Neural crest cell (in vitro differentiated cells): ENCODE data around the gene PRKCE. TPM values are rescaled to one million over a fixed set of nuclear protein-coding genes. Genes with fewer than 3 reads are reported as not detected.

Experiments
- DNase-seq: peaks from one replicate; pipeline ENCODE4 v3.0.0; 2021; ENCODE audit warnings: low read depth, mixed read lengths, low spot score
- H3K27ac Mint-ChIP-seq: one replicate; pipeline ENCODE4 v1.8.0; 2021; ENCODE audit warnings: mild to moderate bottlenecking, mixed read lengths; ENCODE audit not compliant: unreplicated experiment
- H3K27me3 Mint-ChIP-seq: 2 replicates; pipeline ENCODE4 v1.8.0; 2021; ENCODE audit warnings: low read depth, mild to moderate bottlenecking, mixed read lengths
- H3K36me3 Mint-ChIP-seq: 2 replicates; pipeline ENCODE4 v1.8.0; 2021; ENCODE audit warnings: low read depth, mild to moderate bottlenecking, mixed read lengths
- H3K4me1 Mint-ChIP-seq: 2 replicates; pipeline ENCODE4 v1.8.0; 2021; ENCODE audit warnings: mixed read lengths
- H3K4me3 Mint-ChIP-seq: one replicate; pipeline ENCODE4 v1.8.0; 2021; ENCODE audit warnings: mild to moderate bottlenecking, mixed read lengths
- H3K9me3 Mint-ChIP-seq: 2 replicates; pipeline ENCODE4 v1.8.0; 2021; ENCODE audit warnings: mixed read lengths
- total RNA-seq: library from RNA; stranded (reverse); gene quantifications from 2 replicates; pipeline ENCODE4 v1.2.1, GENCODE V29; 2021
- TF ChIP-seq, protein P1 (sequence below): fragments of 200-600 bp; sonication (generic); conservative IDR thresholded peaks from 2 replicates; pipeline ENCODE4 v1.5.0; 2021; ENCODE audit warnings: antibody characterized with exemption, mild to moderate bottlenecking

The PRKCE gene
- total RNA-seq, 1 donor from 2014 or later: 15.6 TPM

- Mint-ChIP-seq H3K4me1 (no peaks in the 10 kb centered on the region), H3K27ac (no peak overlapping the region), H3K27me3 (no peaks in the 10 kb centered on the region), H3K9me3 (no peaks in the 10 kb centered on the region), H3K36me3 (no peaks in the 10 kb centered on the region), H3K4me3 (no peak overlapping the region)
- DNase-seq: no peak
- TF ChIP-seq, protein P1, sequence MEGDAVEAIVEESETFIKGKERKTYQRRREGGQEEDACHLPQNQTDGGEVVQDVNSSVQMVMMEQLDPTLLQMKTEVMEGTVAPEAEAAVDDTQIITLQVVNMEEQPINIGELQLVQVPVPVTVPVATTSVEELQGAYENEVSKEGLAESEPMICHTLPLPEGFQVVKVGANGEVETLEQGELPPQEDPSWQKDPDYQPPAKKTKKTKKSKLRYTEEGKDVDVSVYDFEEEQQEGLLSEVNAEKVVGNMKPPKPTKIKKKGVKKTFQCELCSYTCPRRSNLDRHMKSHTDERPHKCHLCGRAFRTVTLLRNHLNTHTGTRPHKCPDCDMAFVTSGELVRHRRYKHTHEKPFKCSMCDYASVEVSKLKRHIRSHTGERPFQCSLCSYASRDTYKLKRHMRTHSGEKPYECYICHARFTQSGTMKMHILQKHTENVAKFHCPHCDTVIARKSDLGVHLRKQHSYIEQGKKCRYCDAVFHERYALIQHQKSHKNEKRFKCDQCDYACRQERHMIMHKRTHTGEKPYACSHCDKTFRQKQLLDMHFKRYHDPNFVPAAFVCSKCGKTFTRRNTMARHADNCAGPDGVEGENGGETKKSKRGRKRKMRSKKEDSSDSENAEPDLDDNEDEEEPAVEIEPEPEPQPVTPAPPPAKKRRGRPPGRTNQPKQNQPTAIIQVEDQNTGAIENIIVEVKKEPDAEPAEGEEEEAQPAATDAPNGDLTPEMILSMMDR: no peak
These were observed 330.6 kb downstream of the PRKCE start for GRCh38 chr2:45982096-45982495.

GRCh38 chr2:45983213-45983612 lies 331.7 kb downstream of the PRKCE start:
- H3K9me3 Mint-ChIP-seq: no peaks in the 10 kb centered on the region
- H3K4me3 Mint-ChIP-seq: no peak overlapping the region
- no peaks in the 10 kb centered on the region for H3K36me3 Mint-ChIP-seq
- DNase-seq: no peak
- H3K27ac Mint-ChIP-seq: no peak overlapping the region
- H3K4me1 Mint-ChIP-seq: no peaks in the 10 kb centered on the region
- TF ChIP-seq, protein P1: no peak
- no peaks in the 10 kb centered on the region for H3K27me3 Mint-ChIP-seq

DNA sequence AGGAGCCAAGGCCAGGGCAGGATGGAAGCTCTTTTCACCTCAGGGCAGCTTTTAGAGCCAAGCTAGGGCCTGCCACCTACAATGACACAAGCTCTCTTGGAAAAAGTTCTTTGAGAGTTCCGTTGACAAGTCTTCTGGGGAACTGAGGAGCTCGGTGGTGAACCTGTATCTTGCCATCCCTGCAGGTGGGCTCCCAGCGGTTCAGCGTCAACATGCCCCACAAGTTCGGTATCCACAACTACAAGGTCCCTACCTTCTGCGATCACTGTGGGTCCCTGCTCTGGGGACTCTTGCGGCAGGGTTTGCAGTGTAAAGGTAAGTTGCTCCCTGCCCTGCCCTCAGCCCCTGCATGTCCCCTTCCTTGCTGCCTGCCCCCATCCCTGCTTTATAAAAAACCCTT lies 332.9 kb downstream of the PRKCE start:
- H3K4me3 Mint-ChIP-seq: no peak overlapping the region
- DNase-seq: no peak
- H3K36me3 Mint-ChIP-seq: no peaks in the 10 kb centered on the region
- H3K4me1 Mint-ChIP-seq: no peaks in the 10 kb centered on the region
- no peaks in the 10 kb centered on the region for H3K9me3 Mint-ChIP-seq
- TF ChIP-seq, protein P1: no peak
- H3K27me3 Mint-ChIP-seq: no peaks in the 10 kb centered on the region
- H3K27ac Mint-ChIP-seq: no peak overlapping the region

- DNase-seq: no peak
- Mint-ChIP-seq H3K9me3 (no peaks in the 10 kb centered on the region), H3K27me3 (no peaks in the 10 kb centered on the region), H3K36me3 (no peaks in the 10 kb centered on the region), H3K4me1 (no peaks in the 10 kb centered on the region), H3K27ac (no peak overlapping the region), H3K4me3 (no peak overlapping the region)
- TF ChIP-seq, protein P1: no peak
These were observed 333.5 kb downstream of the PRKCE start for GRCh38 chr2:45984896-45985473.

GRCh38 chr2:45986509-45986908 lies 335.0 kb downstream of the PRKCE start:
- no peak for DNase-seq
- no peaks in the 10 kb centered on the region for H3K4me1 Mint-ChIP-seq

More at GRCh38 chr2:45986509-45986908, 335.0 kb downstream of the PRKCE start:
- TF ChIP-seq, protein P1: no peak
- H3K27ac Mint-ChIP-seq: peak overlapping the region; percentile 78
- no peaks in the 10 kb centered on the region for H3K9me3 Mint-ChIP-seq
- no peaks in the 10 kb centered on the region for H3K36me3 Mint-ChIP-seq
- H3K27me3 Mint-ChIP-seq: no peaks in the 10 kb centered on the region
- H3K4me3 Mint-ChIP-seq: no peak overlapping the region
